RWPE2 (cell line): ENCODE measurements around the gene MAIP1.

ENCODE experiments used
- ATAC-seq: fragments of 200-7000 bp; cut with Tn5 transposase; 3 replicates; pipeline ENCODE4 v1.9.1; 2021; ENCODE audit warnings: low read depth
- DNase-seq: peaks from one replicate; pipeline ENCODE4 v3.0.0-alpha.2; 2020; ENCODE audit warnings: low spot score
- H3K27ac ChIP-seq: fragments of 450-650 bp; 2 replicates; pipeline ENCODE4 v1.5.1; 2017; ENCODE audit warnings: mild to moderate bottlenecking; ENCODE audit not compliant: poor library complexity, severe bottlenecking
- H3K27me3 ChIP-seq: fragments of 250-450 bp; sonication (Bioruptor Pico); 2 replicates; pipeline ENCODE4 v1.5.1; 2021; ENCODE audit warnings: mild to moderate bottlenecking, moderate library complexity; ENCODE audit not compliant: insufficient read depth, poor library complexity, severe bottlenecking
- H3K36me3 ChIP-seq: fragments of 250-450 bp; sonication (Bioruptor Pico); 2 replicates; pipeline ENCODE4 v1.5.1; 2020; ENCODE audit warnings: low read depth, mild to moderate bottlenecking, moderate library complexity
- H3K4me1 ChIP-seq: fragments of 250-450 bp; sonication (Bioruptor Pico); 2 replicates; pipeline ENCODE4 v1.5.1; 2021; ENCODE audit warnings: mild to moderate bottlenecking, moderate library complexity; ENCODE audit not compliant: insufficient read depth, poor library complexity, severe bottlenecking
- H3K4me3 ChIP-seq: fragments of 250-450 bp; sonication (Bioruptor Pico); 2 replicates; pipeline ENCODE4 v1.5.1; 2021; ENCODE audit warnings: mild to moderate bottlenecking, moderate library complexity; ENCODE audit not compliant: severe bottlenecking
- H3K9me3 ChIP-seq: fragments of 250-450 bp; sonication (Bioruptor Pico); 2 replicates; pipeline ENCODE4 v1.5.1; 2021; ENCODE audit warnings: mild to moderate bottlenecking, moderate library complexity; ENCODE audit not compliant: severe bottlenecking
- CTCF ChIP-seq: fragments of 450-650 bp; IDR thresholded peaks from one replicate; pipeline ENCODE4 v1.5.1; 2017; ENCODE audit warnings: mild to moderate bottlenecking, moderate library complexity; ENCODE audit not compliant: poor library complexity, severe bottlenecking

Gene MAIP1

DNA sequence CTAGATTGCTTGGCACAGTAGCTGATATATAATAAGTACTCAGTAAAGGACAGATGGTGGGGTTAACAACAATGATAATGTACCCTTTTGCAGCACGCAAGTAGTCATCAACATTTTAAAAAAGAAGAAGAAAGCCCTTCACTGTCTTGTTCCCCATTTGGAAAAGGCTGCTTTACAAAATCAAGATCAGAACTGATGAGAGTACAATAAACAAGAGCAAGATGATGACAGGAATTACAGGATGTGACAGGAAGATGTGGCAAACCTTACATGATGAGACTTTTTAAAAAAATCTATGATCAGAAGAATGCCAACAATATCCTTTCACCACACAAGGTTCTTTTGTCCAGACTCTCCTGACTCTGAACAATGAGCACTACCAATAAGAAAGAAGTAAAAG is 9.2 kb upstream of the MAIP1 start:
- DNase-seq (no peak), ATAC-seq (no peak)
- H3K36me3 ChIP-seq = peaks cover 92% of the 10 kb centered on the region

DNA sequence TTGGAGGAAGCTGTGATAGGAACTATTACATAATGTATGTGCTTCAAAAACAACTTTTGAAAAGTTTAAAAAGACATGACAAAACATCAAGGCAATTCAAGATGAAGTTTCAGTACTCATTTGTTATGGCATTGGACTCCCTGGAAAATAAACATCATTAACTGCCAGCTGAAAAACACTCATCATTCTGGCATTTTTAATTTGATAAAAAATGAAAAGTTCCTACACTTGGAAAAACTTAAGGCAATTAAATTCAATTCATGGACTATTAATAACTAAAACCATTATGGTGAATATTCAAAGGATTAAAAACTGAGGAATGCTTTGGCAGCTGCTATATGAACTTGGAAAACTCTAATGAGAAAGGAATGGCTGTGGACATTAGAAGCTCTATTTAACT is 8.5 kb upstream of the MAIP1 start:
- Histone ChIP-seq H3K4me3 (no peak overlapping the region), H3K36me3 (peaks cover 94% of the 10 kb centered on the region), H3K9me3 (no peaks in the 10 kb centered on the region), H3K27ac (no peak overlapping the region), H3K27me3 (no peaks in the 10 kb centered on the region), H3K4me1 (no peaks in the 10 kb centered on the region)
- TF ChIP-seq CTCF = no peak
- ATAC-seq (no peak), DNase-seq (no peak)

More for the DNA sequence above, 9.2 kb upstream of the MAIP1 start:
- Histone ChIP-seq H3K4me1 (no peaks in the 10 kb centered on the region), H3K27ac (no peak overlapping the region), H3K27me3 (no peaks in the 10 kb centered on the region), H3K4me3 (no peak overlapping the region), H3K9me3 (no peaks in the 10 kb centered on the region)
- TF ChIP-seq CTCF = no peak

DNA sequence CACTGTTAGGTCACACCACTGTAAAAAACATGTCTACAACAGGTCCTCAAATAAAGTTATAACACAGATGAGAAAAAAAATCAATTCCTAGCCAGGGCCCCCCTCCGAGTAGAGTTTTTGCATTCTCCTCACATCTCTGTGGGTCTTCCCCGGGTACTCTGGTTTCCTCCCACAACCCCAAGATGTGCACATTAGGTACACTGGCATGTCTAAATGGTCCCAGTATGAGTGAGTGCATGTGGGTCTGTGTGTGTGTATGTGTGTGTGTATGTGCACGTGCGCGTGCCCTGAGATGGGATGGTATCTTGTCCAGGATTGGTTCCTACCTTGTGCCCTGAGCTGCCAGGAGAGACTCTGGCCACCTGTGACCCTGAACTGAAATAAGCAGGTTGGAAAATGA is 5.0 kb upstream of the MAIP1 start:
- H3K36me3 ChIP-seq = peaks cover 81% of the 10 kb centered on the region
- peaks cover 5% of the 10 kb centered on the region for H3K4me1 ChIP-seq
- no peak overlapping the region for H3K27ac ChIP-seq
- no peak overlapping the region for H3K4me3 ChIP-seq
- H3K27me3 ChIP-seq = no peaks in the 10 kb centered on the region
- H3K9me3 ChIP-seq = no peaks in the 10 kb centered on the region
- DNase-seq = no peak
- no peak for ATAC-seq
- no peak for TF ChIP-seq CTCF

GRCh38 chr2:199951023-199951422 is 4.4 kb upstream of the MAIP1 start:
- H3K36me3 ChIP-seq = peaks cover 74% of the 10 kb centered on the region
- H3K27ac ChIP-seq = no peak overlapping the region
- DNase-seq = no peak
- no peak for TF ChIP-seq CTCF
- H3K4me1 ChIP-seq = peaks cover 5% of the 10 kb centered on the region
- H3K9me3 ChIP-seq = no peaks in the 10 kb centered on the region
- ATAC-seq = no peak
- no peaks in the 10 kb centered on the region for H3K27me3 ChIP-seq
- no peak overlapping the region for H3K4me3 ChIP-seq

DNA sequence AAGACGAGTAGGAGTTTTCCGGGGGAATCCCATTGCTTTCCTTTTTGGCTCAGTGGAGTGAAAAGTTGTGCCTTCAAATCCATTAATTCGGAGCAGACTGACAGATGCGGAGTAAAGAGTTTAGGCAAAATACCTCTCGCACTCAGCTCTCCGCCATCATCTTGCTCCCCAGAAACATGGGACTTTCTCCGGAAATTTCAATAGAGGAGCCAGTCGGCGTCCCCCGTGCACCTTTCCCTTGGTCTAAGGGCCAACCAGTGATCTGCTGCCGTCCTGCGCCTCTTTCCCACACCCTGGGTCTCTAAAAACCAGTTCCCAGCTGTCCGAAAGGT is 409 bp upstream of the MAIP1 start:
- Histone ChIP-seq H3K27ac (peak overlapping the region; percentile 72), H3K36me3 (peaks cover 55% of the 10 kb centered on the region), H3K4me3 (peak overlapping the region; percentile 73), H3K9me3 (no peaks in the 10 kb centered on the region), H3K27me3 (no peaks in the 10 kb centered on the region), H3K4me1 (peaks cover 8% of the 10 kb centered on the region)
- TF ChIP-seq CTCF = no peak
- ATAC-seq (peak; percentile 73), DNase-seq (no peak)
